ENCODE measurements around the gene DCTD. TPM values are rescaled to one million over a fixed set of nuclear protein-coding genes. Genes with fewer than 3 reads are reported as not detected.

DCTD gene
- total and polyA plus RNA-seq, 10 of the 15 experiments (the other 5 are each of a cell fraction or from before 2014, with no cell fraction given) = 37.8 to 137 (median 92.1) TPM

- Histone ChIP-seq H3K27ac (ENCODE audit: control insufficient read depth, insufficient read depth) (no peak overlapping the region), H3K79me2 (ENCODE audit: control insufficient read depth, insufficient read depth, low read length) (no peaks in the 10 kb centered on the region), H3K36me3 (ENCODE audit: control insufficient read depth in 2 of 2, insufficient read depth in 2 of 2, low read length in 1 of 2) (peaks cover 28 to 36% of the 10 kb centered on the region in 2 experiments), H3K9me3 (replicated peaks; ENCODE audit: control insufficient read depth, insufficient read depth, low read length) (no peaks in the 10 kb centered on the region), H3K27me3 (replicated peaks in 1 of 2; ENCODE audit: control insufficient read depth in 2 of 2, insufficient read depth in 2 of 2, low read length in 1 of 2) (no peaks in the 10 kb centered on the region), H3K4me1 (ENCODE audit: control insufficient read depth, insufficient read depth, low read length) (no peaks in the 10 kb centered on the region), H4K20me1 (ENCODE audit: control insufficient read depth, insufficient read depth) (no peaks in the 10 kb centered on the region), H3K9ac (ENCODE audit: control insufficient read depth, insufficient read depth, low read length) (no peak overlapping the region), H3K4me2 (ENCODE audit: control insufficient read depth, insufficient read depth) (no peak overlapping the region), H2AFZ (ENCODE audit: control insufficient read depth, low read depth, low read length) (no peak overlapping the region), H3K4me3 (no peak overlapping the region)
- in situ Hi-C loops (cut with MboI) (no loop called here), intact Hi-C loops (cut with micrococcal nuclease; ENCODE audit: unreplicated experiment) (no loop called here)
- TF ChIP-seq IRF4 (IDR thresholded peaks at IDR 0.05; ENCODE audit: low read depth, low read length) (no peak), ZNF384 (IDR thresholded peaks at IDR 0.05; ENCODE audit: borderline replicate concordance, low read depth, low read length) (no peak), TAF1 (IDR thresholded peaks at IDR 0.05; ENCODE audit: borderline replicate concordance, low read depth, low read length) (no peak), PAX5 (IDR thresholded peaks at IDR 0.05; ENCODE audit: borderline replicate concordance, low read depth, low read length) (no peak), LARP7 (IDR thresholded peaks at IDR 0.05) (no peak)
- ChIA-PET SMC1A (ENCODE audit: uncharacterized antibody, unreplicated experiment) (no interaction called here), CTCF (interaction anchor here (5.4 kb wide), 1 partner anchor 30 kb away, joined by 26 read pairs; no protein-coding TSS in a partner anchor), RAD21 (ENCODE audit: unreplicated experiment) (no interaction called here), POLR2A (no interaction called here)
- DNase-seq (ENCODE audit: low read depth, low spot score) (no peak), ATAC-seq (no peak), FAIRE-seq (no peak)
- 91% methylated on average over 12 of the region's 12 CpGs for WGBS (ENCODE audit: insufficient coverage, insufficient replicate concordance, low lambda C conversion rate, missing lambda C conversion rate)
- no TSS peak for BruUV-seq (replicated peaks)
Observed at GRCh38 chr4:182895791-182896292, 21.3 kb downstream of the DCTD start.

GRCh38 chr4:182894681-182895275 lies 22.4 kb downstream of the DCTD start:
- no peak overlapping the region for H3K9ac ChIP-seq (ENCODE audit: control insufficient read depth, insufficient read depth, low read length)
- no peak overlapping the region for H2AFZ ChIP-seq (ENCODE audit: control insufficient read depth, low read depth, low read length)
- no peak for TF ChIP-seq NFXL1 (IDR thresholded peaks at IDR 0.05; ENCODE audit: borderline replicate concordance)
- no peak for TF ChIP-seq YBX1 (IDR thresholded peaks at IDR 0.05)
- TF ChIP-seq MAX (IDR thresholded peaks at IDR 0.05; ENCODE audit: low read depth, low read length) = no peak
- TF ChIP-seq KAT2A (conservative IDR thresholded peaks at IDR 0.05; ENCODE audit: control insufficient read depth, low read depth, low read length) = no peak
- TF ChIP-seq BCL11A (IDR thresholded peaks at IDR 0.05; ENCODE audit: low read depth, low read length) = no peak
- TF ChIP-seq NR2C1 (IDR thresholded peaks at IDR 0.05) = no peak
- no peak for TF ChIP-seq ZNF274 (IDR thresholded peaks at IDR 0.05; ENCODE audit: insufficient read depth, insufficient read length)
- no peak for TF ChIP-seq ZNF24 (IDR thresholded peaks at IDR 0.05)
- H3K9me3 ChIP-seq (replicated peaks; ENCODE audit: control insufficient read depth, insufficient read depth, low read length) = no peaks in the 10 kb centered on the region
- no TSS peak for BruUV-seq (replicated peaks)
- in situ Hi-C loops (cut with MboI) (no loop called here), intact Hi-C loops (cut with micrococcal nuclease; ENCODE audit: unreplicated experiment) (no loop called here)
- no peaks in the 10 kb centered on the region for H3K79me2 ChIP-seq (ENCODE audit: control insufficient read depth, insufficient read depth, low read length)
- no peaks in the 10 kb centered on the region for H3K27me3 ChIP-seq (replicated peaks in 1 of 2; ENCODE audit: control insufficient read depth in 2 of 2, insufficient read depth in 2 of 2, low read length in 1 of 2)
- ChIA-PET CTCF (interaction anchor here (1.0 to 5.4 kb wide), 3 partner anchors 17 to 31 kb away, joined by 3 to 26 read pairs (median 3); no protein-coding TSS in a partner anchor), POLR2A (interaction anchor here (0.6 kb wide), 1 partner anchor 13 kb away, joined by 3 read pairs; no protein-coding TSS in a partner anchor), SMC1A (ENCODE audit: uncharacterized antibody, unreplicated experiment) (no interaction called here), RAD21 (ENCODE audit: unreplicated experiment) (no interaction called here)
- FAIRE-seq = no peak
- no peaks in the 10 kb centered on the region for H4K20me1 ChIP-seq (ENCODE audit: control insufficient read depth, insufficient read depth)
- no peaks in the 10 kb centered on the region for H3K4me1 ChIP-seq (ENCODE audit: control insufficient read depth, insufficient read depth, low read length)
- H3K4me3 ChIP-seq = no peak overlapping the region
- no peak overlapping the region for H3K27ac ChIP-seq (ENCODE audit: control insufficient read depth, insufficient read depth)
- 97% methylated on average over 18 of the region's 18 CpGs for WGBS (ENCODE audit: insufficient coverage, insufficient replicate concordance, low lambda C conversion rate, missing lambda C conversion rate)
- H3K4me2 ChIP-seq (ENCODE audit: control insufficient read depth, insufficient read depth) = no peak overlapping the region
- H3K36me3 ChIP-seq (ENCODE audit: control insufficient read depth in 2 of 2, insufficient read depth in 2 of 2, low read length in 1 of 2) = peaks cover 33 to 38% of the 10 kb centered on the region in 2 experiments
- DNase-seq (ENCODE audit: low read depth, low spot score) = no peak
- ATAC-seq = no peak
